Hepatocyte (in vitro differentiated cells): Measurements from ENCODE around the gene UBQLN1.

ENCODE experiments used
- EZH2 ChIP-seq: fragments of 200-600 bp; sonication (generic); IDR thresholded peaks from 2 replicates; pipeline ENCODE4 v1.6.1; 2016; ENCODE audit warnings: antibody characterized with exemption, mild to moderate bottlenecking, borderline replicate concordance
- EZH2phosphoT487 ChIP-seq: fragments of 200-600 bp; sonication (generic); IDR thresholded peaks from one replicate; pipeline ENCODE4 v1.6.1; 2018; ENCODE audit warnings: antibody characterized with exemption, mild to moderate bottlenecking, low read depth, moderate library complexity; ENCODE audit not compliant: unreplicated experiment, severe bottlenecking
- TF ChIP-seq, protein P1 (sequence below): fragments of 200-600 bp; sonication (generic); IDR thresholded peaks from 2 replicates; pipeline ENCODE4 v1.5.1; 2016; ENCODE audit warnings: antibody characterized with exemption, mild to moderate bottlenecking; ENCODE audit not compliant: poor library complexity

DNA sequence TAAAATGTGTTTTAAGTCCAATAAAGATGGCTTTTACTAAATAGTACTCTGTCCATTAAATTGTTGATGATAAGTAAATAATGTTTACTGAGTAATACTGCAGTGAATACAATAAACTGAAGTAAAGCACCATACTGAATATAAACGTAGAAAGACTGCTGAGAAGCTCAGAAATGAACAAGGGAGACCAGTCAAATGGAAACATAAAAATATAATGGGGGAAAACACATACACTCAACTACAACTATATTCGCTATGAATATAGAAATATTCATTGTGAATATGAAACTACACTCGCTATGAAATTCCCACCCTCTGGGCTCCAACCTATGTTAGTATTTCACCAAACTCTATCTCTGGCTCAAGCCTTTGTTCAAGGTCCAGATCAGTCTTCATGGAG lies 41.9 kb upstream of the UBQLN1 start:
- TF ChIP-seq, protein P1, sequence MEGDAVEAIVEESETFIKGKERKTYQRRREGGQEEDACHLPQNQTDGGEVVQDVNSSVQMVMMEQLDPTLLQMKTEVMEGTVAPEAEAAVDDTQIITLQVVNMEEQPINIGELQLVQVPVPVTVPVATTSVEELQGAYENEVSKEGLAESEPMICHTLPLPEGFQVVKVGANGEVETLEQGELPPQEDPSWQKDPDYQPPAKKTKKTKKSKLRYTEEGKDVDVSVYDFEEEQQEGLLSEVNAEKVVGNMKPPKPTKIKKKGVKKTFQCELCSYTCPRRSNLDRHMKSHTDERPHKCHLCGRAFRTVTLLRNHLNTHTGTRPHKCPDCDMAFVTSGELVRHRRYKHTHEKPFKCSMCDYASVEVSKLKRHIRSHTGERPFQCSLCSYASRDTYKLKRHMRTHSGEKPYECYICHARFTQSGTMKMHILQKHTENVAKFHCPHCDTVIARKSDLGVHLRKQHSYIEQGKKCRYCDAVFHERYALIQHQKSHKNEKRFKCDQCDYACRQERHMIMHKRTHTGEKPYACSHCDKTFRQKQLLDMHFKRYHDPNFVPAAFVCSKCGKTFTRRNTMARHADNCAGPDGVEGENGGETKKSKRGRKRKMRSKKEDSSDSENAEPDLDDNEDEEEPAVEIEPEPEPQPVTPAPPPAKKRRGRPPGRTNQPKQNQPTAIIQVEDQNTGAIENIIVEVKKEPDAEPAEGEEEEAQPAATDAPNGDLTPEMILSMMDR: no peak
- TF ChIP-seq EZH2: no peak
- TF ChIP-seq EZH2phosphoT487: no peak
